Stimulated activated CD8-positive, alpha-beta memory T cell treated with anti-CD3 and anti-CD28 coated beads, Interleukin-7, amount 100 ng/mL, for 24 hours (primary cell): ENCODE measurements around the gene CHRNA7.

Experiments
- DNase-seq: peaks from one replicate; pipeline ENCODE4 v3.0.0-alpha.2; 2020; ENCODE audit warnings: low read depth

Gene CHRNA7

GRCh38 chr15:32089851-32090359 is 59.6 kb downstream of the CHRNA7 start:
- DNase-seq = no peak

- no peak for DNase-seq
These were observed 61.4 kb downstream of the CHRNA7 start for GRCh38 chr15:32091505-32092380.

GRCh38 chr15:32096213-32096612 is 65.9 kb downstream of the CHRNA7 start:
- no peak for DNase-seq

GRCh38 chr15:32096916-32097617 is 66.8 kb downstream of the CHRNA7 start:
- no peak for DNase-seq

- DNase-seq = no peak
These were observed 67.7 kb downstream of the CHRNA7 start for GRCh38 chr15:32098033-32098432.

GRCh38 chr15:32099097-32099785 is 68.9 kb downstream of the CHRNA7 start:
- DNase-seq = no peak

GRCh38 chr15:32099956-32100684 is 69.8 kb downstream of the CHRNA7 start:
- no peak for DNase-seq

GRCh38 chr15:32104061-32104995 is 74.0 kb downstream of the CHRNA7 start:
- no peak for DNase-seq

GRCh38 chr15:32105258-32106241 is 75.2 kb downstream of the CHRNA7 start:
- no peak for DNase-seq

- no peak for DNase-seq
These were observed 76.4 kb downstream of the CHRNA7 start for GRCh38 chr15:32106401-32107381.

GRCh38 chr15:32107477-32108080 is 77.3 kb downstream of the CHRNA7 start:
- no peak for DNase-seq

- no peak for DNase-seq
These were observed 78.3 kb downstream of the CHRNA7 start for GRCh38 chr15:32108661-32109060.

- no peak for DNase-seq
These were observed 81.8 kb downstream of the CHRNA7 start for GRCh38 chr15:32112101-32112500.

GRCh38 chr15:32113224-32113623 is 82.9 kb downstream of the CHRNA7 start:
- no peak for DNase-seq

- DNase-seq = no peak
These were observed 86.8 kb downstream of the CHRNA7 start for GRCh38 chr15:32117122-32117521.

GRCh38 chr15:32119286-32119685 is 89.0 kb downstream of the CHRNA7 start:
- no peak for DNase-seq

- no peak for DNase-seq
These were observed 89.5 kb downstream of the CHRNA7 start for GRCh38 chr15:32119694-32120330.
